Stimulated activated CD8-positive, alpha-beta memory T cell treated with anti-CD3 and anti-CD28 coated beads, Interleukin-15, amount 100 ng/mL, for 24 hours (primary cell): ENCODE measurements around the gene HFM1.
"Not testable (repeated sequence)": the region's sequence is repeated elsewhere in the genome, so short reads cannot be mapped to it uniquely, and the experiment has no call there.

Experiments used
- DNase-seq: peaks from one replicate; pipeline ENCODE4 v3.0.0-alpha.2; 2020; ENCODE audit warnings: low read depth

Gene HFM1

DNA sequence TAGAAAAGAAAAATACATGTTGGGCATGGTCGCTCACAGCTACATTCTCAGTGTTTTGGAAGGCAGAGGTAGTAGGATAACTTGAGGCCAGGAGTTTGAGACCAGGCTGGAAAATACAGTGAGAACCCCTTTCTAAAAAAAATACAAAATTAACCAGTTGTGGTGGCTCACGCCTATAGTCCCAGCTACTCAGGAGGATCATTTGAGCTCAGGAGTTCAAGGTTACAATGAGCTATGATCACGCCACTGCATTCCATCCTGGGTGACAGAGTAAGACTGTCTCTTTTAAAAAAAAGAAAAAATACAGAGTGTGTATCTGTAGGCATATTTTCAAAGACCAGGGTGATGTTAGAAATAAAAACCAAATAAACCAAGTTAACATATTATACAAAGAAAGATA lies 57.8 kb downstream of the HFM1 start:
- DNase-seq: no peak

DNA sequence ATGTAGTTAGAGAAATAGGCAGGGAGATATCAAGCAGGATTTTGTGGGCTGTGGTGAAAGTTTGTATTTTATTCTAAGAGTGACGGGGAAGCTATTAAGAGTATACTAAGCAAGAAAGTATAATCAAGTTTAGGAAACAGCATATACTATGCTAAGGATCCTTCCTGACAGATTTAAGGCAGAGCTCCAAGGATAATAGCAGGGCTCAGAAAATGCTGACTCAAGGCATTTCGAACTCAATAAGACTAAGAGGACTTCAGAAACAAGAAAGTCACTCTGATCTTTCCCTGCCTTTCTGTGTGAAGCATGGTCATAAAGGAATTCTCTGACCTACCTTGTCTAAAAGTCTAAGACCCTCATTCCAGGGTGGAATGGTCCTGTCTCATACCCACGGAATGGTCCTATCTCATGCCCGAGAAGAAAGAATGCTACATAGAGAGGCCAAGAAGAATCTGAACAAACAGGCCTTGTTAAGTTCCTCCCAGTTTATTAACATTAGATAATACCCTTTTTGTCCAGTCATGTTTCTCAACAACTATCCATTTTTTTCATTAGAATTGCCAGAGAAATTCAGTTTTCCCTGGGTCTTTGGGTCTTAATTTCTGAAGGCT lies 59.1 kb downstream of the HFM1 start:
- DNase-seq: no peak

DNA sequence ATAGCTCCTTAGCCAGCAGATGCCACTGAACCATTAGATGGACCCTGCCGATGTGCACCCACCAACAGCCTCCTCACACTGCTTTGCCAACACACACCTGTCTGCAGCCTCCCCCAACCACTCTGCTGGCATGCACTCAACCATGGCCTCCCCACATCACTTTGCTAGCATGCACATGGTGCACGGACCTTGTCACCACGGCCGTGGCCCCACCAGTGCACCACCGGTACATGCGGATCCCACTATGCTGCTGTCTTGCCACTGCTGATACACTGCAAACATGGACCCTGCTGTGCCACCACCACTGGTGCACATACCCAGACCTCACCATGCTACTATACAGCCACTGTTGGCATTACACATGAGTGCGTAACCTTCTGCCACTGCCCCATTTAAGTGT lies 66.1 kb downstream of the HFM1 start:
- DNase-seq: no peak

DNA sequence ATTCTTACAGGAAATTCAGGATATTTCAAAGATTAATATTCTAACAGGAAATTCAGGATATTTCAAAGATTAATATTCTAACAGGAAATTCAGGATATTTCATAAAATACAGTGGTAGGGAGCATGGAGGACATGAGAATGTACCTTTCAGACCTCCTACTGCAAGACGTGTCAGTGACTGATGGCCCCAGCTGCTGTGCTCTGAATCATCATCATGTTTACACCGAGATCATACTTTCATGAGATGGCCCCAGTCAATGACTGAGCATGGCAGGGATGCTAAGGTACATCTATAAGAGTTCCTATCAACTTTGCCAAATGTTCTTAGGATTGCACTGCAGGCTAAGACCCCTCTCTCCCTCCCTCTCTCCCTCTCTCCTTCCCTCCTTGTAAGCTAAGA lies 69.0 kb downstream of the HFM1 start:
- no peak for DNase-seq

DNA sequence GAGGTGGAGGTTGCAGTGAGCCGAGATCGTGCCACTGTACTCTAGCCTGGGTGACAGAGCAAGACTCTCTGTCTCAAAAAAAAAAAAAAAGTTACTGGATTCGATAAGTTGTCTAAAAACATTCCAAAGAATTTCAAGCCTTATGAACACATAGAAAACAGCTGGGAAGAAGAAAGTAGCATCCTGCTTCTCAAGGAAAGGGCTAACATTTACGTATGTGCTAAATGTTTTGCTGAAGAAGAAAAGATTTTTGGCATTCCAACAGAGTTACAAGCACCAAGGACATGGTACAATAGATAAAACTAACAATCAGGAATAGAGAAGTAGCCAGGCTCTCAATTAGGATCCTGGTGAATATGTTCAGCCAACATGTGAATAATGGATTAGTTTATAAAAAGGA lies 69.8 kb downstream of the HFM1 start:
- DNase-seq: no peak

DNA sequence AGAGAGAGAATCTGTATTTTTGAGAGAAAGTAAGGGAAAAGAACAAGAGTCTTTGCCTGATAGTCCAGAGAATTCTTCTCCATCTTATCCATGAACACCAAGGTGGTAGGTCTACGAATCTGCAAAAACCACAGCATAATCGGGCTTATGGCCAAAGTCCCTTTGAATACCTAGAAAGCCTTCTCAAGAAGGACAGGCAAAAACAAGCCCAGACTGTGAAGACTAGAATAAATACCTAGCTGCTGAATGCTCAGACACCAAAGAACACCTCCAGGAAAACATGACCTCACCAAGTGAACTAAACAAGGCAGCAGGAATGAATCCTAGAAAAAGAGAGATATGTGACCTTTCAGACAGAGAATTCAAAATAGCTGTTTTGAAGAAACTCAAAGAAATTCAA lies 79.2 kb downstream of the HFM1 start:
- DNase-seq: no peak

DNA sequence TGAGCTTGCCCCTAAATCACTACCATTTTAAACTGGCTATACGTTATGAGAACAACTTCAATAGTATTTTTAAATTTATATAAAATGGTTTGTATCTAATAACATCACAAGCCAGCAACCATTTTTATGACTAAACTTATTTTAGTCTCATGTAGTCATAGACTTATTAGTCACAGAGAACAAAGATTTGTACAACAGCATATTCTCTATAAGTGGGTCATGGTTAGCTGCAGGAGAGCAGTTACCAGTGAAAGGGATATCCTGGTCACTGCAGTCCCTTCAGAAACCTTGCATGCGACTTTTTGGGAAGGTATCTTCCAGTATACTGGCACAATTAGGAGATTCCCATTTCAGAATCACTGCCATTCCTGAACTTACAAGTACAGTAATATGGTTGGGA lies 90.0 kb downstream of the HFM1 start:
- no peak for DNase-seq

DNA sequence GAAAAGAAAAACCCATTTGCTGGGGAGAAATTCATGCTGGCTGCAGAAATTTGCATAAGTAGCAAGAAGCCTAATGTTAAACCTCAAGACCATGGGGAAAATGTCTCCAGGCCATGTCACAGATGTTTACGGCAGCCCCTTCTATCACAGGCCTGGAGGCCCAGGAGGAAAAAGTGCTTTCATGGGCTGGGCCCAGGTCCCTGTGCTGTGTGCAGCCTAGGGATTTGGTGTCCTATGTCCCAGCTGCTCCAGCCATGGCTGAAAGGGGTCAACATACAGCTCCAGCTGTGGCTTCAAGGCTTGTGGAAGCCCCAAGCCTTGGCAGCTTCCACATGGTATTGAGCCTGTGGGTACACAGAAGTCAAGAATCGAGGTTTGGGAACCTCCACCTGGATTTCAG lies 93.0 kb downstream of the HFM1 start:
- no peak for DNase-seq

DNA sequence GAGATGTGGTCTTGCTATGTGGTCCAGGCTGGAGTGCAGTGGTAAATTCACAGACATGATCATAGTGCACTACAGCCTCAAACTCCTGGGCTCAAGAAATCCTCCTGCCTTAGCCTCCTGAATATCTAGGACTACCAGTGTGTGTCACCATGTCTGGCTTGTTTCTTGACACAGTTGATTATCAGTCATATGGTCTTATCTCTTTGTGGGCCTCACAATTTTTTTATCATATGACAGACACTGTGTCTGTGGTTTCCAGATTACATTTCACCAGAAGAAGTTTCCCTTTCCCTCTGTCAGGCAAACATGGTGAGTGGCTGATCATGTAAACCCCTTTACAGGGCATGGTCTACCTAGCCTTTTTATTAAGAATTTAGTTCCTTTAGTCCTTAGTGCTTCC lies 96.1 kb downstream of the HFM1 start:
- DNase-seq: no peak

DNA sequence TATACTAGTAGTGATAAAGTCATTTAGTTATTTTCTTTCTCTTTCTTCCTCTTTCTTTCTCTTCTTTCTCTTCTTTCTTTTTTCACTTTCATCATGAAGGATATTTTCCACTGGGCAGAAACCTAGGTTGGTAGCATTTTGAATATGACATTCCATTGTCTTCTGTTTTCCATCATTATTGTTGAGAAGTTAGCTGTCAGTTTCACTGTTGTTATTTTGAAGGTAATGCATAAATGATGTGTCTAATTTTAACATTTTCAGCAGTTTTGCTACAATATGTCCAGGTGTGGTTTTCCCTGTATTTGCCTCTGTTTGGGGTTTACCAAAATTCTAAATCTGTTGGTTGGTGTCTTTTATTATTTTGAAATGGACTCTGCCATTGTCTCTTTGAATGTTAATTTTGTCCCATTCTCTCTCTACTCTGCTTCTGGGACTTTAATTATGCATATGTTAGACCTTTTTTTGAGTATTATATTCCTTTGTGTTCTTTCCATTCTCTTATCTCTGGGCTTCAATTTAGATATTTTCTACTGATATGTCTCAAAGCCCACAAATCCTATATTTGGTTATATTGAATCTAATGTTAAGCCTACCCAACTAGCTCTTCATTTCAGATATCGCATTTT lies 96.7 kb downstream of the HFM1 start:
- DNase-seq: no peak

DNA sequence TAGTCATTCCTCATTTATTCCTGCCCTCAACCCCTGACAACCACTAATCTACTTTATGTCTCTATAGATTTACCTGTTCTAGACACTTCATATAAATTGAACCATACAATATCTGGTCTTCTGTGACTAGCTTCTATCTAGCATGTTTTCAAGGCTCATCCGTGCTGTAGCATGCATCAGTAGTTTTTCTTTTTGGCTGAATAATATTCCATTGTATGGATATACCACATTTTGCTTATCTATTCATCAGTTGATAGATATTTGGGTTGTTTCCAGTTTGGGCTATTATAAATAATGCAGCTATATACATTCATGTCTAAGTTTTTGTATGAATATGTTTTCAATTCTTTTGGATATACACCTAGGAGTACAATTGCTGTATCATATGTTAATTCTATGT lies 101.5 kb downstream of the HFM1 start:
- no peak for DNase-seq

DNA sequence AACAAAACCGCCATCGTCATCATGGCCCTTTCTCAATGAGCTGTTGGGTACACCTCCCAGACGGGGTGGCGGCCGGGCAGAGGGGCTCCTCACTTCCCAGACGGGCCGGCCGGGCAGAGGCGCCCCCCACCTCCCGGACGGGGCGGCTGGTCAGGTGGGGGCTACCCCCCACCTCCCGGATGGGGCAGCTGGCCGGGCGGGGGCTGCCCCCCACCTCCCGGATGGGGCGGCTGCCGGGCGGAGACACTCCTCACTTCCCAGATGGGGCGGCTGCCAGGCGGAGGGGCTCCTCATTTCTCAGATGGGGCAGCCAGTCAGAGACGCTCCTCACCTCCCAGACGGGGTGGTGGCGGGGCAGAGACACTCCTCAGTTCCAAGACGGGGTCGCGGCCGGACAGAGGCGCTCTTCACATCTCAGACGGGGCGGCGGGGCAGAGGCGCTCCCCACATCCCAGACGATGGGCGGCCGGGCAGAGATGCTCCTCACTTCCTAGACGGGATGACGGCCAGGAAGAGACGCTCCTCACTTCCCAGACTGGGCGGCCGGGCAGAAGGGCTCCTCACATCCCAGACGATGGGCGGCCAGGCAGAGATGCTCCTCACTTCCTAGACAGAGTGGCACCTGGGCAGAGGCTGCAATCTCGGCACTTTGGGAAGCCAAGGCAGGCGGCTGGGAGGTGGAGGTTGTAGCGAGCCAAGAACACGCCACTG lies 115.6 kb downstream of the HFM1 start:
- not testable (repeated sequence) for DNase-seq

DNA sequence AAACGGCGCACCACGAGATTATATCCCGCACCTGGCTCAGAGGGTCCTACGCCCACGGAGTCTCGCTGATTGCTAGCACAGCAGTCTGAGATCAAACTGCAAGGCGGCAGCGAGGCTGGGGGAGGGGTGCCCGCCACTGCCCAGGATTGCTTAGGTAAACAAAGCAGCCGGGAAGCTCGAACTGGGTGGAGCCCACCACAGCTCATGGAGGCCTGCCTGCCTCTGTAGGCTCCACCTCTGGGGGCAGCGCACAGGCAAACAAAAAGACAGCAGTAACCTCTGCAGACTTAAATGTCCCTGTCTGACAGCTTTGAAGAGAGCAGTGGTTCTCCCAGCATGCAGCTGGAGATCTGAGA lies 117.7 kb downstream of the HFM1 start:
- not testable (repeated sequence) for DNase-seq

DNA sequence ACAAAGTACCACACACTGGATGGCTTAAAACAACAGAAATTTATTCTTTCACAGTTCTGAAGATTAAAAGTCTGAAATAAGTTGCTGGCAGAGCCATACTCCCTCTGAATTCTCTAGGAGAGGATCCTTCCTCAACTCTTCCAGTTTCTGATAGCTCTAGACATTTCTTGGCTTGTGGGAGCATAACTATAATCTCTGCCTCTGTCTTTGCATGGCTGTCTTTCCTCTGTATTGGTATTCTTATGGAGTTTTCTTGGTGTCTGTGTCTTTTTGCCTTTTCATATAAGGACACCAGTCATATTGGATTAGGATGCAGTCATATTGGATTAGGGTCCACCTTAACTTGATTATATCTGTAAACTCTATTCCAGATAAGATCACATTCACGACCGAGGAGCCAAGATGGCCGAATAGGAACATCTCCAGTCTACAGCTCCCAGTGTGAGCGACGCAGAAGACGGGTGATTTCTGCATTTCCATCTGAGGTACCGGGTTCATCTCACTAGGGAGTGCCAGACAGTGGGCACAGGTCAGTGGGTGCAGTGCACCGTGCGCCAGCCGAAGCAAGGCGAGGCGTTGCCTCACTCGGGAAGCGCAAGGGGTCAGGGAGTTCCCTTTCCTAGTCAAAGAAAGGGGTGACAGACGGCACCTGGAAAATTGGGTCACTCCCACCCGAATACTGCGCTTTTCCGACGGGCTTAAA lies 118.2 kb downstream of the HFM1 start:
- not testable (repeated sequence) for DNase-seq

DNA sequence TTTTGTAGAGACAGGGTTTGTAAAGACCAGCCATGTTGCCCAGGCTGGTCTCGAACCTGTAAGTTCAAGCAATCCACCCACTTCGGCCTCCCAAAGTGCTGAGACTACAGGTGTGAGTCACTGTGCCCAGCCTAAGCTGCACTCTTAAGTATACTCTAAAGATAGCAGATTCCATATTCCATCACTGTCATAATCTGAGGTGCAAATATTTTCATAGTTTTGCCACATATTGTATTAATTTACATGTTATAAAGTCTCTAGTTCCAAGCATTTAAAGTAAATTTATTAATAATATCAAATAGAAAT lies 121.3 kb downstream of the HFM1 start:
- DNase-seq: no peak

DNA sequence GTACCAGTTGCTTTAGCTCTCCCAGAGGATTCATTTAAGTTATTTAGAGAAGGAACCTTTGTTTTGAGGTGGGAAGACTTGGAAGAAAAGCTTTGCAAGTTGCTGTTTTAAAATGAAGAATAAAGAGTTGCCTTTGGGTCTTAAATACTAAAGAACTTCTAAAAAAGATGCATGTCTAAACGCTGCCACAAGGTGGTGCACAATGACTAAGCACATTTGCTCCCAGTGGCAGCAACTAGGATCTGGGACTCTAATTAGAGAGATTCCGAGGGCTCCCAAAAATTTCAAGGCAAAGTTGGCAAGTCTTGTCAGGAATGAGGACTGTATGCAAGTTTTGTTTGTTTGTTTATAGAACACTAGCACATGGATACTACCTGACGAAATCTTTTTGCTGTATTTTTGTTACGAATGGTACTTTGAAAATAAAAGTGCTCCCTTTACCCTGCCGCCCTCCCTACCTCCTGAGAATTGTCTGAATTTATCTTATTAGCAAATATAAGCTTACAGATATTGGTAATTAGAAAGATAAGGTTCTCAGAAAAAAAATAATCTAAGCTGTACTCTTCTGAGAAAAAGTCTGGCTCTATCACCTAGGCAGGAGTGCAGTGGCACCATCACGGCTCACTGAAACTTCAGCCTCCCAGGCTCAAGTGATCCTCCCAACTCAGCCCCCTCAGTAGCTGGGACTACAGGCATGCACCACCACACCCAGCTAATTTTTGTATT lies 121.8 kb downstream of the HFM1 start:
- DNase-seq: no peak

DNA sequence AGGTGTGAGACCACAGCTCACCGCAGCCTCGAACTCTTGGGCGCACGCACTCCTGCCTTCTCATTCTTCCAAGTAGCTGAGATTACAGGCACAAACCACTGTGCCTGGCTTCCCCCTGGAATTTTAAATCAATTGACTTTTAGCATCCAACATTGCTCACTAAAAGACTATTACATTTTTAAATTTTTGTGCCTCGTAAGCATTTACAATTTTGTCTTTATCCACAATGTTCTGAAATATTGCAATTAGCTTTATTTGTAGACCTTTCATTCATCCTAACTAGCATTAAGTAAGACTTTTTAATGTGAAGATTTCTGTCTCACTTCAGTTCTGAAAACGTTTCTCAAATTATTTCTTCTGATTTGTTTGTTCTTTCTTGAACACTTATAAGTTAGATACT lies 122.9 kb downstream of the HFM1 start:
- no peak for DNase-seq

DNA sequence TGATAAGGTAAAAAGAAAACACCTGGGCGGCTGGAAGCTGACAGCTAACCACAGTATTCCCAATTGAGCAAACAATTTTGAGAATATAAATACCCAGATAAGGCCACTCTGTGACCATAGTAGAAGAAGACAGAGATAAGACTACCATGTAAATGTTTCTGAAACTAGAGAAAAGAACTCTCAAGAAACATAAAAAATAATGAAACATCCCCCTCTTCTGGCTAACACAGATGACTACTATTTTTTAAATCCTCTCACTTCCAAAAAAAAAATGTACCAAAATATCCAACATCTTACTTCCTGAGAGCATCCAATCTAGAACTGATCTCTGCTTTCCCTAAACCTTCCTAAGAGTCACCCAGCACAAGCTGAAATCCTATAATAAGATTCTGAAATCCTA lies 125.9 kb downstream of the HFM1 start:
- DNase-seq: no peak

DNA sequence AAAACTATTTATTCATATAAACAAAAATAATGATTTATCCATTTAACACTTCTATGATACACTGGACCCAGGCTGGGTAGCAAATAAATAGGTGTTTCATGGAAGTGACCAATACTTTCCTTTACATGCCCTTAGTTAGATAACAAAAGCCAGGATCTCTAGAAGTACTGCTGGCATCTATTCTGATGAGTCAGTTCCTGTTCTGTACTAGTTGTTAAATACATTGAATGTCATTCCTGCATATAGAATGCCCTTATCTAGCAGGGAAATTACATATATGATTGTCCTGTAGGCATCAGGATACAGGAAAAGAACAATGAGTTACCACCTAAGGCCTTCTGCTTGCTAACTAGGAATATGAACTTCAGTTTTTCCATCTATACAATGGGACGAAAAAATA lies 130.8 kb downstream of the HFM1 start:
- DNase-seq: no peak

DNA sequence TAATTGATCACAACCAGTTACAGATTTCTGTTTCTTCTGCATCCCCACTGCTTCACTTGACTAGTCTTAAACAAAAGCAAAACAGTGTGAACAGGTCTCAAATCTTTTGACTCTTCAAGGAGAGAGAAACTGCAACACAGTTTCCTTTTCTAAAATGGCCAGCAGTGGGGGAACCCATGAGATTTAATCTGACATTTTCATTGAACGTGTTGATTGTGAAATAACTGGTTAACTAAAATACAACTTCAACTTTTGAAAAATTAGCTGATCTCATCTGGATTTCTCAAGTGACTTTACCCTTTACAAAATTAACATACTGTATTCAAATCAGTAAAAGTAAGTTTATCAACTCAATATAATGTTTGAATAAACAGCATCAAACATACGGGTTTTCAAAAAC lies 143.0 kb downstream of the HFM1 start:
- no peak for DNase-seq

DNA sequence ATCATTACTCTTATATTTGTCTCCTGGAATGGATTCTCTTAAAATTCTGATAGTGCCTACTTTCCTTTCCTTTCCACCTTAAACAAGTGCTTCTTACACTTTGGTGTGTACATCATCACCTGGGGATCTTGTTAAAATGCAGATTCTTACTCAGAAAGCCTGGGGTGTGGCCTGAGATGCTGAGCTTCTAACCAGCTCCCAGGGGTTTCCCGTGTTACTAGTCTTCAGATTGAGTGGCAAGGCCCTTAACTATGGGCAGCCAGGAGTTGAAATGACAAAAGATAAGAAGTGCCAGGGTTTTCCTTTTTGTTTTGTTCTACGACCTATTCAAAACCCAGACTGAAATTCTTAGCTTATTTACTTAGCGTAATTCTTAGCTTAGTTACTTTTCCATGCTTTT lies 159.2 kb downstream of the HFM1 start:
- no peak for DNase-seq

DNA sequence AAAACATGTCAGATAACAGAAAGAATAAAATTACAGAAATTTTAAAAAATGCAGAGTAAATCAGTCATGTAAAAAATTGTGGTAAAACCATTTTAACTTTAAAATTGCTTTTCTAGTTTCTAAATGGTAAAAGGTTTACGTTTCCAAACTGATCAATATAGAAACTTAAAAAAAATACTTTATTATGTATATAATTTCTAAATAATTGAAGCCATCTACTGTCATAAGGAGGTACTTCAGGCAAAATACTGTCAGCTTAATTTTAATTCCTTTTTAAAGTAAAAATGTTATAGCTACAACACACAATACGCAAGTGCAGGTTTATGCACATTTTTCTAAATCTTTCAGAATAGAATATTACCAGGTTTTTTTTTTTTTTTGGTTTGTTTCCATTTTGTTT lies 159.9 kb downstream of the HFM1 start:
- no peak for DNase-seq

DNA sequence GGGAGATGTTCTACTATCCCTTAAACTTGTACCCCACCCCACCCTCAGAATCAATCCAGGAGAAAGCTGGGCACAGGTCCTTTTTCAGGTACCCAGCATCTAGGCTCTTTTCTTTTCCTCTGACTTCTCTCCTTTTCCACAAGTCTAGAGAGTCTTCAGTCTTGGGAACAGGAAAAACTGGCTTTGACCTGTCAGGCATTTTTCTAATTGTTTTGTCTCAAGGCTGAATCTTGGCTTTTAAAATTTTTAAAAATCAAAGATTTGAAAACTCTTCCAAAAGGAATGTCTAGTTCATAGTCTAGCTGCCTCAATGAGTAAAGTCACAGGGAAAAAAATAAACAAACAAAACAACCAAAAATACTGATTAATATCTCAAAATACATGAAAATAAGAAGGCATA lies 161.5 kb downstream of the HFM1 start:
- no peak for DNase-seq
